Psoas muscle (tissue), 8 donors: Measurements from ENCODE around the gene POLR2M. TPM values are rescaled to one million over a fixed set of nuclear protein-coding genes. Genes with fewer than 3 reads are reported as not detected.

ENCODE experiments used
- ATAC-seq, 4 donors: fragments of 200-7000 bp; cut with Tn5 transposase; one replicate each; pipeline ENCODE4 v1.9.1; 2020; ENCODE audit warnings: moderate library complexity in 3 of 4, mild to moderate bottlenecking in 2 of 4
- DNase-seq, 2 donors: peaks; one replicate each; pipeline ENCODE4 v3.0.0-alpha.2; 2020
- H3K27ac ChIP-seq: fragments of 200-600 bp; one replicate; pipeline ENCODE4 v1.8.0; 2022
- H3K27me3 ChIP-seq, 3 donors: fragments of 200-600 bp in 1 of 3; one replicate each; pipeline versions ENCODE4 v1.6.1 to v1.8.0; 2013 to 2022; ENCODE audit warnings: low read length in 2 of 3, mild to moderate bottlenecking in 2 of 3, moderate library complexity in 1 of 3; ENCODE audit not compliant: insufficient read depth in 3 of 3
- H3K36me3 ChIP-seq, 2 donors: fragments of 200-600 bp in 1 of 2; one replicate each; pipeline versions ENCODE4 v1.6.1 to v1.8.0; 2013 to 2022; ENCODE audit warnings: low read depth in 1 of 2, mild to moderate bottlenecking in 1 of 2, moderate library complexity in 1 of 2; ENCODE audit not compliant: insufficient read depth in 1 of 2
- H3K4me1 ChIP-seq: fragments of 200-600 bp; one replicate; pipeline ENCODE4 v1.8.0; 2022
- H3K4me3 ChIP-seq: fragments of 200-600 bp; one replicate; pipeline ENCODE4 v1.8.0; 2022; ENCODE audit warnings: mild to moderate bottlenecking
- H3K9me3 ChIP-seq: fragments of 200-600 bp; one replicate; pipeline ENCODE4 v1.8.0; 2022
- WGBS, 3 donors: extraction: QIAGEN DNeasy Blood & Tissue Kit; methylation state at CpG; one replicate each; pipeline versions ENCODE4 v1.1.6 to v1.1.7; 2013; 5-methylcytosine and 5-hydroxymethylcytosine counted together
- intact Hi-C, 2 donors: fragments of 100-400 bp; cut with DNase I; formaldehyde crosslinking; loops; one replicate each; pipeline versions ENCODE4 v1.11.0 to v1.14.2; 2022
- long read RNA-seq, 2 donors: library from polyadenylated mRNA; unstranded; transcript quantifications; one replicate each; pipeline ENCODE4 v2.0.0, GENCODE V29; 2021
- polyA plus RNA-seq, 3 donors: library from polyadenylated mRNA; stranded (reverse); fragments of 200-250 nt; gene quantifications; one replicate each; pipeline ENCODE4 v1.2.3, GENCODE V29; 2013
- total RNA-seq, 4 donors: library from RNA; stranded (reverse); fragmentation: NEBNext Ultra II Directional in 2 of 4; extraction: Animal tissue kit (Norgen Biotek cat#: 25700) in 2 of 4; gene quantifications; one replicate each; pipeline versions ENCODE4 v1.2.1 to v1.2.4, GENCODE V29; 2021 to 2023
- TF ChIP-seq, protein P1 (sequence below): fragments of 200-600 bp; IDR thresholded peaks from one replicate; pipeline ENCODE4 v1.8.0; 2022; ENCODE audit warnings: antibody characterized with exemption
- donor health status: healthy with polysubstance abuse.
- donor health status: DM: no; HTN: no; CAD: no; lungs with moderate emphysema.
- donor health status: Bipolar disorder and iron deficiency.
- donor health status: healthy.
- donor health status: DM: yes; HTN: yes; CAD: no.
- donor health status: DM: no; HTN: no; CAD: no.
- donor health status: DM: no; HTN: no; CAD: no.
- donor health status: DM: yes; HTN: yes; CAD: no.

The POLR2M gene
- total RNA-seq, result 100 to 1,000 TPM in 2 of 4 donors, 10 to 100 TPM in 2; 81.2 to 114 (median 94.2) TPM
- 100 to 1,000 TPM in 2 of 3 donors, 10 to 100 TPM in 1; 78.0 to 403 (median 131) TPM for polyA plus RNA-seq
- long read RNA-seq, donor 1, full-length matches to known transcripts, result 17 of 24 reads
- long read RNA-seq, donor 1, partial matches to known transcripts, result 4 of 24 reads
- long read RNA-seq, donor 1, other reads (novel, unspliced or antisense), result 3 of 24 reads
- long read RNA-seq, donor 2, full-length matches to known transcripts, result 103 of 109 reads
- long read RNA-seq, donor 2, partial matches to known transcripts, result 3 of 109 reads
- long read RNA-seq, donor 2, other reads (novel, unspliced or antisense), result 3 of 109 reads

DNA sequence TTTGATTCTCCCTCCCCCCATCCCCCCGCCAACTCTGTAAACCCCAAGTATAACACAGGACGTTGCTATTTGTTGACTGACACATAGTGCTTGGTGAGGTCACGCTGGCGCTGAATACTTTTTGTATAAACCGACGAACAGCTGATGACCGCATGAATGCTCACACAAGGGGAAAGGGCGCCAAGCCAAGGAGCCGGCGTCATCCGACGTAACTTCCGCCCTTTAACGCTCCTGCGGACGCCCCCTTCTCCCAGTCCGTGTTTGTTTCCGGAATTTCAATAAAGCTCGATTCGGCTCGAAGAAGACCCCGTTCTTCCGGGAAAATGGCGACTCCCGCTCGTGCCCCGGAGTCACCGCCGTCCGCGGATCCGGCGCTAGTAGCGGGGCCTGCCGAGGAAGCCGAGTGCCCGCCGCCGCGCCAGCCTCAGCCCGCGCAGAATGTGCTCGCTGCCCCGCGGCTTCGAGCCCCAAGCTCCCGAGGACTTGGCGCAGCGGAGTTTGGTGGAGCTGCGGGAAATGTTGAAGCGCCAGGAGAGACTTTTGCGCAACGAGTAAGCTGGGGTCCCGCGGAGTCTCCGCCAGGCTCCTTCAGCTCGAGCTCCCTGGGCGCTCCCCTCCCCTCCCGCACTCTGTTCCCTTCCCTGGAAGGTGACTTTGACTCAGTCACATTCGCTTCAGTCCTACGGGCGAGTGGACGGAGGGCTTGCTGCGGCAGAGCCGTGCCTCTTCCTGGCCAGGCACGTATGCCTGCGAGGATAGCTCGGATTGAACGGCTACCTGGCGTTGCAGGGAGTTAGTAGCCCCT lies at the start of gene POLR2M:
POLR2M (plus strand) TSS at position 310 of the 805 bp plus-strand sequence; CDS start at position 439, 129 bp downstream.
- H3K27me3 ChIP-seq, result no peaks in the 10 kb centered on the region
- ATAC-seq (peak; percentile 95 to 96 (median 96)), DNase-seq (peak; percentile 95 to 98)
- TF ChIP-seq, protein P1, sequence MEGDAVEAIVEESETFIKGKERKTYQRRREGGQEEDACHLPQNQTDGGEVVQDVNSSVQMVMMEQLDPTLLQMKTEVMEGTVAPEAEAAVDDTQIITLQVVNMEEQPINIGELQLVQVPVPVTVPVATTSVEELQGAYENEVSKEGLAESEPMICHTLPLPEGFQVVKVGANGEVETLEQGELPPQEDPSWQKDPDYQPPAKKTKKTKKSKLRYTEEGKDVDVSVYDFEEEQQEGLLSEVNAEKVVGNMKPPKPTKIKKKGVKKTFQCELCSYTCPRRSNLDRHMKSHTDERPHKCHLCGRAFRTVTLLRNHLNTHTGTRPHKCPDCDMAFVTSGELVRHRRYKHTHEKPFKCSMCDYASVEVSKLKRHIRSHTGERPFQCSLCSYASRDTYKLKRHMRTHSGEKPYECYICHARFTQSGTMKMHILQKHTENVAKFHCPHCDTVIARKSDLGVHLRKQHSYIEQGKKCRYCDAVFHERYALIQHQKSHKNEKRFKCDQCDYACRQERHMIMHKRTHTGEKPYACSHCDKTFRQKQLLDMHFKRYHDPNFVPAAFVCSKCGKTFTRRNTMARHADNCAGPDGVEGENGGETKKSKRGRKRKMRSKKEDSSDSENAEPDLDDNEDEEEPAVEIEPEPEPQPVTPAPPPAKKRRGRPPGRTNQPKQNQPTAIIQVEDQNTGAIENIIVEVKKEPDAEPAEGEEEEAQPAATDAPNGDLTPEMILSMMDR, result no peak
- H3K36me3 ChIP-seq, result peaks cover 5 to 28% of the 10 kb centered on the region in 2 donors
- WGBS, 3 donors, result 0 to 6% (median 2%) methylated on average over 70 of the region's 70 CpGs
- intact Hi-C loops, result loop anchor here (2.0 to 5.0 kb wide), 2 partner anchors 69 to 146 kb away; no protein-coding TSS in a partner anchor
- no peaks in the 10 kb centered on the region for H3K9me3 ChIP-seq
- H3K27ac ChIP-seq, result peak within 1 kb of the TSS; percentile 96
- peak within 1 kb of the TSS; percentile 93 for H3K4me3 ChIP-seq
- H3K4me1 ChIP-seq, result peaks cover 31% of the 10 kb centered on the region

DNA sequence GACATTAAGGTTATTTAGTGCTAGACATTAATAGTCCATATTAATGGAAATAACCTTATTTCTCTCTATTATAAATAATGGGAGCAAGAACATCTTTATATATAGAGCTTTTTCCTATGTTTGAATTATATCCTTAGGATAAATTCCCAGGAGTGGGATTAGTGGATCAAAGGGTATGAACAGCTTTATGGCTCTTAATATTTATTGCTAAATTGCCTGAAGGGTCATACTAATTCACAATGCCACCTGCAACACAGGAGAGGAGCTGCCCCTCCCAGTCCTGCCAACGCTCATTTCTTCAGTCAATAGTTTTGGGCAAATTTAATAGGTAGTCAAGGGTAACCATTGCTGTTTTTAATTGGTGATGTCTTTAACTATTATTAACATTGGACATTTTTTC lies 48.9 kb upstream of the POLR2M start:
- intact Hi-C loops, result loop anchor here in 1 of 2 donors (5.0 kb wide), 1 partner anchor 95 kb away; no protein-coding TSS in a partner anchor
- WGBS, 3 donors, result 91 to 93% (median 93%) methylated on average over 1 of the region's 1 CpG
- Histone ChIP-seq H3K4me1 (no peaks in the 10 kb centered on the region), H3K27me3 (no peaks in the 10 kb centered on the region), H3K27ac (no peak overlapping the region), H3K4me3 (no peak overlapping the region), H3K36me3 (no peaks in the 10 kb centered on the region), H3K9me3 (no peaks in the 10 kb centered on the region)
- ATAC-seq, result no peak
- no peak for DNase-seq
- TF ChIP-seq, protein P1, result no peak

DNA sequence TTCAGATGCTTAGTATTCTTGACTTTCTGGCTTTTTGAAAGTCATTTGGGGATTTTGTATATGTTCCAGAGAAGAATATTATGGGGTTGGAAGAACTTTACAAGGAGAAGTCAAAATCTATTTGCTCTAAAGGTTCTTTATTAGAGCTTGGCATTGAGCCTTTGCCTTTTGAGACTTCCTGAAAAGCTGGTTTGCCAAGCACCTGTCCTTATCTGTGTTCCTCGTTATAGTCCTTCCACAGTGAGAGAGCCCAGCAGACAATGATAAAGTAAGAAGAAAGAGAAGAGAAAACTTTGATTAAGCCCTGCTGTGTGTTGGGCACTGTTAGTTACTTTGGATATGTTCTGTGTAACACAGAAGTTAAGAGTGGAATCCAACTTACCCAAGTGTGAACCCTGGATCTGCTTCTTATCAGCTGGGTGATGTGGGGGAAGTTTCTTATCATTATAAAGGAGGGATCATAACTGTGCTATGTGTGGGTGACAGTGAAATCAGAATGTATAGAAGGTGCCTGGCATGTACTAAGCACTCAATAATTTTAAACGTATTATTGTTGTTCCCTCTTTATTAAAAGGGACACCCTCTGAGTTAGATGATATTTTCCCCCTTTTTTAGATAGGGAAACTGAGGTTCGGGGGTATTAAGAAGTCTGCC lies 44.3 kb upstream of the POLR2M start:
- intact Hi-C loops, result no loop called here
- H3K4me1 ChIP-seq, result no peaks in the 10 kb centered on the region
- TF ChIP-seq, protein P1, result no peak
- ATAC-seq (no peak), DNase-seq (no peak)
- no peaks in the 10 kb centered on the region for H3K27me3 ChIP-seq
- H3K27ac ChIP-seq, result no peak overlapping the region
- H3K4me3 ChIP-seq, result no peak overlapping the region
- H3K9me3 ChIP-seq, result no peaks in the 10 kb centered on the region
- H3K36me3 ChIP-seq, result no peaks in the 10 kb centered on the region
- WGBS, 3 donors, result 63 to 79% (median 75%) methylated on average over 3 of the region's 3 CpGs

DNA sequence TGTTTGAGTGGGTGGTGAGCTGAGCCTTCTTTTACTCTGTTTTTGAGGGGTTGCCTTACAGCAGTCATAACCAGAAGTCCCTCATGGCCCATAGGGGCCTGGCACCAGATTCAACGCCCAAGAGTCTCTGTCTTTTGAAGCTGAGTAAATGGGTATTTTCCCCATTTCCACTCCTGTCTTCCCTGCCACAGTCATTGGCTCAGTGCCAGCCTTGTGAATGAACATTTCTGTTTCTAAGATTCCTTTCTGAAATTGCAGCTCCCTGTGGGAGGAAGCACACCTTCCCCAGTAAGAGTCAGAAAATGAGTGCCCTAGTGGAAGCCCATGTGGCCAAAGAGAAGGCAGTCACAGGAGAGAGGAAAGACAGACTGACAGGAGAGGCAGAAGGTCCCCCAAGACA lies 43.7 kb upstream of the POLR2M start:
- no peak for DNase-seq
- Histone ChIP-seq H3K36me3 (no peaks in the 10 kb centered on the region), H3K27ac (no peak overlapping the region), H3K4me1 (no peaks in the 10 kb centered on the region), H3K9me3 (no peaks in the 10 kb centered on the region), H3K4me3 (no peak overlapping the region), H3K27me3 (no peaks in the 10 kb centered on the region)
- intact Hi-C loops, result no loop called here
- TF ChIP-seq, protein P1, result no peak
- WGBS, 3 donors, result 85 to 100% (median 95%) methylated on average over 1 of the region's 1 CpG
- ATAC-seq, result no peak
